GM21619 (cell line): ENCODE results near the gene SSNA1.

ENCODE experiments used
- ATAC-seq: cut with Tn5 transposase; IDR thresholded peaks from one replicate; pipeline ENCODE4 v1.9.1; 2021; ENCODE audit not compliant: unreplicated experiment

Gene SSNA1

GRCh38 chr9:137188490-137189296 lies at the start of gene SSNA1, which contains the start of gene ANAPC2:
Gene SSNA1, plus strand, starts transcription at chr9:137188676. Its CDS starts 51 bp downstream, at chr9:137188727.
Gene ANAPC2, minus strand, starts transcription at chr9:137188560. Its CDS starts 28 bp downstream, at chr9:137188532.
- ATAC-seq = peak; percentile 66

GRCh38 chr9:137138722-137139467 lies 49.6 kb upstream of the SSNA1 start, which contains the start of gene GRIN1:
Gene GRIN1, plus strand, starts transcription at chr9:137139154. Its CDS starts 333 bp downstream, at chr9:137139487.
- ATAC-seq = no peak

DNA sequence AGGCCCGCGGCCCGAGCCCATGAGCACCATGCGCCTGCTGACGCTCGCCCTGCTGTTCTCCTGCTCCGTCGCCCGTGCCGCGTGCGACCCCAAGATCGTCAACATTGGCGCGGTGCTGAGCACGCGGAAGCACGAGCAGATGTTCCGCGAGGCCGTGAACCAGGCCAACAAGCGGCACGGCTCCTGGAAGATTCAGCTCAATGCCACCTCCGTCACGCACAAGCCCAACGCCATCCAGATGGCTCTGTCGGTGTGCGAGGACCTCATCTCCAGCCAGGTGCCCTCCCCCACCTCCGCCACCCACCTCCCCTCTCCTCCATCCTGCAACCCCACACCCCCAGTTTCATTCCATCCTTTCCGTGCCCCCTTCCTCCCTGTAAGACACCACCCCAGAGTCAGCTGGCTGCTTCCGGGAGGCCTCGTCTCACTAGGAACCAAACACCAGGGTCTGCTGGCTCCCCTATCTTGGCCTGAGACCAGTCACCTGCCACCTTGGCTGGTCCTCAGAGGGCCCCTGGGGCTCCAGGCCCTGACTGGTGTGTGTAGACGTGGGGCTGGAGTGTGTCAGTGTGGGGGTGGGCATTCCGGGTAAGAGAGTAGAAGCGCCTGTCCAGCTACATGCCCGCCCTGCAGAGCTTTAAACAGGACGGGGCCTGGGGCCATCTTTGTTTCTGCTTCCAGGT lies 48.9 kb upstream of the SSNA1 start:
- no peak for ATAC-seq

DNA sequence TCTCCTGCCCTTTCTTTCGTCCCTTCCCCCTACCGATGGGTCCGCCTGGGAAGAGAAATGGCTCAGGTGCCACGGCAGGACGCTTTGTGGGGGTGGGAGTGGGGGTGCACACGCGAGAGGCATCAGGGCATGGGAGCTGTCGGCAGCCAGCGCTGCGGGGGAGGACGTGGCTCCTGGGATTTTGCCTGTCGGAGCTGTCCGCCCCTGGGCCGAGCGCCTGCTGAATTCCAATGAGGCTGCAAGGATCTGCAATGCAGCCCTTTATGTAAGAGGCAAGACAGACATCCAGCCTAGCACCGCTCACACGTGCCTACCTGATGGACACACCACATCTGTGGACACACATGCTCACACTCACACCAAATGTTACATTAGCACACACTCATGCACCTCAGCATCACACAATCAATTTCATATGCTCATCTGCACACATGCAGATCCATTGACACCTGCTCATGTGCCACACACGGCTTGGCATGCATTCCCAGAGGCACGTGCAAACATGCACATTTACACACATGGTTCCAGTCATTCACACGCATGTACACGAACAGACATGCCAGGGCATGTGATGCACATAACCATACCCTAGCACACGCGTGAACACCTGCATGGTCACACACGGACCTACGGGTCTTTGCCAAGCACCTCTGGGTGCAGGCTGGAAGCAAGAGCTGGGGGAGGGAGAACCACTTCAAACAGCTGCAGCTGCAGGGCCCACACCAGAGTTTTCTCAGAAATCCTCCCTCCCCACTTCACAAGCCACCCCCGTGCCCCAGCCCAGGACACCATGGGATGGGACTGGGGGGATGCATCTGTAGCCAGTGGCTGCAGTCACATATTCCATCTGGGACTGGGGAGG lies 48.1 kb upstream of the SSNA1 start:
- no peak for ATAC-seq

DNA sequence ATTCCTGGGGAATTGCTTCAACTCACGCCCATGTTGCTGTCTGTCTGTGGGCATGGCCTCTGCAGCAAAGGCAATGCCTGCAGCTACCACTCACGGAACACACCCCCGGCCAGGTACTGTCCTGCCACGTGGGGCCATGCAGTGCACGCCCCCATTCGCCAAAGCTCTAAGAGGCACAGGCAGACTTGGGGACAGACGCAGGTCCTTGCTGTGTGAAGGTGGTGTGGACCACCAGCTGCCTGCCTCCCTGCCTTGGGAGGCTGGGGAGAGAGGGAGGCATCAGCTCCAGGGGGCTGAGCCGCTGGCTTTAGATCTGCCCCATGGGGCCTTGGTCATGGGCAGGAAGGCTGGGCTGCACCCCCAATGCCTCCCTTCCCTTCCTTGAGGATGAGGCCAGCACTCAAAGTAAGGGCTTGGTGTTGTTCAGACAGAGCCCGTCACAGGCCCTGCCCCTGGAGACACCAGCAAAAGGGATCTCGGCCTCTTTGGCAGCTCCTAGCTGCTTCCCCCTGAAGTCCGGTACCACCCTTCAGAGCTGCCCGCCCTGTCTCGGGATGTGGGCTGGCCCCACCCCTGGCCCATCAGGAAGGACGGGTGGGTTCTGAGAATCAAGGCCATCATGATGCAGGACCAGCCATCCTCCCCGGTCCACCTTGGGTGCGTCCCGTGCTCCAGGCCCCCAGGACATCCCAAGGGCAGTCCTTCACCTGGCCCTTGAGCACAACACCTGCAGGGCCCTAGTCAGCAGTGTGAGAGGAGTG lies 47.2 kb upstream of the SSNA1 start:
- no peak for ATAC-seq

DNA sequence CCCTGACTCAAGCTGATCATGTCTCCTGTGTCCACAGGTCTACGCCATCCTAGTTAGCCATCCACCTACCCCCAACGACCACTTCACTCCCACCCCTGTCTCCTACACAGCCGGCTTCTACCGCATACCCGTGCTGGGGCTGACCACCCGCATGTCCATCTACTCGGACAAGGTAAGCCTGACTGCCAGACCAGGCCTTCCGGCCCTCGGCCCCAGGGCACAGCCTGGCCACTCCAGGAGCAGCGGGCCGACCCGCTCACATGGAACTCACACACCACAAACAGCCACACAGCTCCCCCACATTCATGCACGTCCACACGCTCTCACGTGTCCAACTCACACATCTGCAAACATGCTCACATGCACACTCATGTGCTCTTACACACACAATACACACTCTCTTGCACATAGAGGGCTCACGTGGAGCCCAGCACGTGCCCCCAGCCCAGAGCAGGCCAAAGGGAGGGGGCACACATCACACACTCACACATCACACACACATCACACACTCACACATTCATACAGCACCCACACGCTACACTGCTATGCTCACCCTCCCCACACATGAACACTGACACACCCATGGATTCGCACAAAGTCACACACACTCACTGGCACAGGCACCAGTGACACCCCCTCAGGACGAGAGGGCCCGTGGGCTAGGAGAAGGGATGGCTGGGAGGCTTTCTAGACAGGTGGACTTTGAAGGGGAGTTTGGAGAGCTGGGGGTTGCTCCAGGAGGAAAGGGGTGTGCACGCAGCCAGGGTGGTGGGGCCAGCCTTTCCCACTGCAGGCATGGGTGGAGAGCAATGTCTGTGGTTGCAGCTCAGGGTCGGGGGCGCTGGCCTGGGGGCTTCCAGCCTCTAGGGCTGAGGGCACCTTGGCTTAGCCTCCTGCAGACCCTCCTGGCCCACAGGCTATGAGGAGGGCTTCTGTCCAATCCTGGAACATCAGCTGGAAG lies 46.2 kb upstream of the SSNA1 start:
- no peak for ATAC-seq

DNA sequence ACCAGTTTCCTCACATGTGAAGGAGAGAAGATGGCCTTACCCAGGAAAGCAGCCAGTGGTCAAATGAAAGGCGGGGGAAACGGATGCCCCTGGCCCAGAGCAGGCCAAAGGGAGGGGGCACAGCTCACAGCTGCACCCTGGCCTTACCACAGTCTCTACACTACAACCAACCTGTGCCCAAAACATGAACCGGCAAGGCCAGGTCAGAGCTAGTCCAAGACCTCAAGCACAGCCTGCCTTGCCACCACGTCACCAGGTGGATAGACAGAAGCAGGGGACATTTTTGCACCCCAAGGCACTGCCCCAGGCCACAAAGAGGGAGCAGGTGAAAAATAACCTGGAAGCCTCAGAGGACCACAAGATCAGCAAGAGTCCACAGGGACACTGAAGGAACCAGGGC lies 45.0 kb upstream of the SSNA1 start:
- ATAC-seq = no peak

DNA sequence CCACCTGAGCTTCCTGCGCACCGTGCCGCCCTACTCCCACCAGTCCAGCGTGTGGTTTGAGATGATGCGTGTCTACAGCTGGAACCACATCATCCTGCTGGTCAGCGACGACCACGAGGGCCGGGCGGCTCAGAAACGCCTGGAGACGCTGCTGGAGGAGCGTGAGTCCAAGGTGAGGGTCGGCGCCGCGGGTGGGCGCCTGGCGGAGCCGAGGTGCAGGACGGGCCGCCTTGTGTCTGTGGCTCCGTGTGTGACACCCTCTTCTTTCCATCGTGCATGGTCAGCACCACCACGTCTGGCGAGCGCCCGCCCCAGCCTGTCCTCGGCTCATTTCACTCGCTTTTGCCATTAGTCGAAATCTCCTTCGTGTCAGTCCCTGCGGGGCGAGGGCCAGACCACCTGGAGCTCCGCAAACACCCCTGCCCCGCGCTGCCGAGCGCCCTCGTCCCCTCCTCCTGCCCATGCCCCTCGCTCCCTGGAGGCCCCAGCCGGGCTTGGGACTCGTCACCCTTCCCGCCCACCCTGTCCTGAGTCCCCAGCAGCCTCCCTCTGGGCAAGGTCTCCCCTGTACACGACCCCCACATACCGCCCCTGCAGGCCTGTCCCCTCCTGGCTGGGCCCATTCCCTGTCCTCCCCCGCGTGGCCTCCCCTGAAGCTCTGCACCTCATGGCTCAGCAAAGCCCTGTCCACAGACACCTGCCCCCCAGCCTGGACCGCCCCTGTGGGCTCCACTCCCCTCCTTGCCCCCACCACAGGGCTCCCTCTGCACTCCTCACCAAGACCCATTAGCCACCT lies 42.5 kb upstream of the SSNA1 start:
- ATAC-seq = no peak

DNA sequence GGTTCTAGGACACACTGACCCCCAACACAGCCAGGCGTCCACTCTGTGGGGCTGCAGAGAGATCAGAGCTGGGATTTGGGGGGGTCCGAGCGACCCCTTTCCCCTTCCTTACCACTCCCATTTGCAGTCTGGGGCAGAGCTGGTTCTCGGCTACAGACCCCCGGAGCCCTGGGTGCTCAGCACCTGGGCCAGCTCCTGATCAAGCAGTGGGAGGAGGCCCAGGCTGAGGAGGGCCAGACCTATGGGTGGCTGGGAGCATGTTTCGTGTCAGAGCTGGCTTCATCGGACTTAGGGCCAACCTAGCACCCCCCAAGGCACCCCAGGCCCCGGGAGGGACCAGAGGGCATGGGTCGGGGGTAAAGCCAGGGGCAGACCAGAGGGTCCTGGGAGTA lies 42.0 kb upstream of the SSNA1 start:
- no peak for ATAC-seq

DNA sequence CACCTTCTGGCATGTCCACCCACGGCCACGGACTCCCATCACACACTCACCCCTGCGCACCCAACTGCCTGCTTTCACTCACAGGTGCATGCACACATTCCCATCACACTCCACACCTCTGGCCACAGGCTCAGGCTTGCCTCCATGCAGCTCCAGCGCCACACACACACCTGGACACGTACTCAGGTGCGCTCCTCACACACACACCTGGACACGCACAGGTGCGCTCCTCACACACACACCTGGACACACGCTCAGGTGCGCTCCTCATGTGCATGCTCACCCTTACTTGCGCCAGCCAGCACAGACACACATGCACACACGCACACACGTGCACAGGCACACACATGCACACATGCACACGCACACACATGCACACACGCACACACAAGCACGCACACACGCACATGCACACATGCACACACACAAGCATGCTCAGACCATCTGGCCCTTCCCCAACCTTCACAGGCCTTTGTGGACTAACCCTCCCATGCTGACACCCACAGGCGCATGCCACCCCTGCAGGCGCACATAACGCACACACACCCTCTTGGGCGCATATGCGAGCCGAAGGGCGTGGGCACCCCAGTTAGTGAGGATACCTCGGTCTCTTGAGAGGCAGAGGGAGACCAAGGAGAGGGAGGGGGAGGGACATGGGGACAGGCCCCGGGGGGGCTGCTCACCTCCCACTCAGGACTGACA lies 41.2 kb upstream of the SSNA1 start:
- ATAC-seq = no peak

- no peak for ATAC-seq
These were observed 40.7 kb upstream of the SSNA1 start for GRCh38 chr9:137147793-137148160.

DNA sequence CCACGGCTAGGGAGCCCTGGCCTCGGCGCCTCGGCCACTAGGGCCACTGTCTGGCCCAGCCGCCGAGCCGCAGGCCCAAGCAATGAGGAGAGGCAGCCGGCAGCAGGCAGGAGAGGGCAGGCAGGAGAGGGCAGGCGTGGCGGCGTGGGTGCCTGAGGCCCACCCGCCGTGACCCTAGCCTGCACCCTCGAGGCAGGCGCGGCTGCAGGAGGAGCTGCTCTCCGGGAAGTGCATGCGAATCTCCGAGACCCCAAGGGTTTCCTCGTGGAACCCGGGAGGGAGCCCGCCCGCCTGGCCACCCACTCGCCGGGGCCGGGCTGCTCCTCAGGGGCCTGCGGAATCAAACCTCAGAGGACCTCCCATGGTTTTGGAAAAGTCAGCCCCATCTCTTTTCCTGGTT lies 40.2 kb upstream of the SSNA1 start:
- ATAC-seq = no peak

GRCh38 chr9:137148661-137149060 lies 39.8 kb upstream of the SSNA1 start:
- no peak for ATAC-seq

GRCh38 chr9:137149363-137149762 lies 39.1 kb upstream of the SSNA1 start:
- ATAC-seq = no peak

- ATAC-seq = peak; percentile 24
These were observed 38.4 kb upstream of the SSNA1 start for GRCh38 chr9:137149942-137150616.

DNA sequence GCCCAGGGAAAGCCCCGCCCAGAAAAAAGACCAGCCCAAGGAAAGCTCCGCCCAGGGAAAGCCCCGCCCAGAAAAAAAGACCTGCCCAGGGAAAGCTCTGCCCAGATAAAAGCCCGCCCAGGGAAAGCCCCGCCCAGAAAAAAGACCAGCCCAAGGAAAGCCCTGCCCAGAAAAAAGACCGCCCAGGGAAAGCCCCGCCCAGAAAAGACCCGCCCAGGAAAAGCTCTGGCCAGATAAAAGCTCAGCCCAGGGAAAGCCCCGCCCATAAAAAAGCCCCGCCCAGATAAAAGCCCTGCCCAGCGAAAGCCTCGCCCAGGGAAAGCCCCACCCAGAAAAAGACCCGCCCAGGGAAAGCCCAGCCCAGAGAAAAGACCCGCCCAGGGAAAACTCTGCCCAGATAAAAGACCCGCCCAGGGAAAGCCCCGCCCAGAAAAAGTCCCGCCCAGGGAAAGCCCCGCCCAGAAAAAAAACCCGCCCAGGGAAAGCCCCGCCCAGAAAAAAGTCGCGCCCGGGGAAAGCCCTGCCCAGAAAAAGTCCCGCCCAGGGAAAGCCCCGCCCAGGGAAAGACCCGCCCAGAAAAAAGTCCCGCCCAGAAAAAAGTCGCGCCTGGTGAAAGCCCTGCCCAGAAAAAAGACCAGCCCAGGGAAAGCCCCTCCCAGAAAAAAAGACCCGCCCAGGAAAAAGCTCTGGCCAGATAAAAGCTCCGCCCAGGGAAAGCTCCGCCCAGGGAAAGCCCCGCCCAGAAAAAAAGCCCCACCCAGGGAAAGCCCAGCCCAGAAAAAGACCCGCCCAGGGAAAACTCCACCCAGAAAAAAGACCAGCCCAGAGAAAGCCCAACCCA lies 37.6 kb upstream of the SSNA1 start:
- peak; percentile 46 for ATAC-seq
